Measurements from ENCODE around the gene SUFU. TPM values are rescaled to one million over a fixed set of nuclear protein-coding genes. Genes with fewer than 3 reads are reported as not detected.

Gene SUFU
- total and polyA plus RNA-seq, 2 experiments from 2014 or later = 2.8 to 5.6 TPM

- TF ChIP-seq CTCF (conservative IDR thresholded peaks at IDR 0.05; ENCODE audit: low read depth in 2 of 2) (peak; percentile 81 to 91), NANOG (IDR thresholded peaks at IDR 0.05; ENCODE audit: borderline replicate concordance) (no peak)
Observed at GRCh38 chr10:102678842-102679289, 175.1 kb downstream of the SUFU start (continued).

- no peaks in the 10 kb centered on the region for H3K9me3 Mint-ChIP-seq
- H3K27ac Mint-ChIP-seq = no peak overlapping the region
- TF ChIP-seq ETS1 (IDR thresholded peaks at IDR 0.05) (no peak), ZNF462 (CRISPR knock-in tag; IDR thresholded peaks at IDR 0.05) (no peak), CREB1 (CRISPR knock-in tag; IDR thresholded peaks at IDR 0.05; ENCODE audit: low read depth) (no peak), NANOG (IDR thresholded peaks at IDR 0.05; ENCODE audit: borderline replicate concordance) (no peak), EZH2phosphoT487 (IDR thresholded peaks at IDR 0.05; ENCODE audit: unreplicated experiment) (no peak), ZNF114 (CRISPR knock-in tag; IDR thresholded peaks at IDR 0.05) (no peak), ZNF331 (CRISPR knock-in tag; IDR thresholded peaks at IDR 0.05; ENCODE audit: low read depth) (no peak), JUNB (IDR thresholded peaks at IDR 0.05; ENCODE audit: unreplicated experiment) (no peak), POLR2AphosphoS5 (IDR thresholded peaks at IDR 0.05; ENCODE audit: low read depth) (no peak), CTCF (conservative IDR thresholded peaks at IDR 0.05; ENCODE audit: low read depth in 2 of 2) (no peak), STAT1 (IDR thresholded peaks at IDR 0.05; ENCODE audit: unreplicated experiment) (no peak), EZH2 (IDR thresholded peaks at IDR 0.05; ENCODE audit: low read depth, unreplicated experiment) (no peak)
Observed at GRCh38 chr10:102679596-102679995, 175.8 kb downstream of the SUFU start.

More at GRCh38 chr10:102679596-102679995, 175.8 kb downstream of the SUFU start:
- DNase-seq (ENCODE audit: low spot score) (no peak), ATAC-seq (no peak)
- H3K27ac ChIP-seq (ENCODE audit: low read depth) = 0 out of 2 replicates have a peak overlapping the region, but pooled peaks have one; percentile 27
- peaks cover 18% of the 10 kb centered on the region for H3F3A ChIP-seq (replicated peaks; ENCODE audit: low read depth)
- no peaks in the 10 kb centered on the region for H3K9me2 ChIP-seq (ENCODE audit: insufficient read depth)
- H4K20me1 ChIP-seq (replicated peaks; ENCODE audit: insufficient read depth) = no peaks in the 10 kb centered on the region; the same call in 1 of the 2 replicates
- no peaks in the 10 kb centered on the region for H3K36me3 ChIP-seq (ENCODE audit: insufficient read depth)
- Mint-ChIP-seq H3K4me3 (no peak overlapping the region), H3K4me1 (peaks cover 50% of the 10 kb centered on the region), H3K36me3 (ENCODE audit: low read depth) (peaks cover 23% of the 10 kb centered on the region), H3K27me3 (ENCODE audit: insufficient read depth, low read depth, poor library complexity) (peaks cover 15% of the 10 kb centered on the region)
- H3K4me1 ChIP-seq (ENCODE audit: insufficient read depth) = peaks cover 41% of the 10 kb centered on the region
- no peaks in the 10 kb centered on the region for H3K79me2 ChIP-seq (replicated peaks; ENCODE audit: insufficient read depth)
- no peak overlapping the region for H2AFZ ChIP-seq
- H3K27me3 ChIP-seq (ENCODE audit: insufficient read depth) = no peaks in the 10 kb centered on the region
- no peak overlapping the region for H3K4me3 ChIP-seq
- peak overlapping the region; percentile 72; the same call in 1 of the 2 replicates for H3K4me2 ChIP-seq
